Activated CD8-positive, alpha-beta memory T cell treated with anti-CD3 and anti-CD28 coated beads, Interleukin-2, amount 50 U/mL, for 24 hours (primary cell): ENCODE data around the gene CAMK2D.

ENCODE experiments used
- DNase-seq: peaks from one replicate; pipeline ENCODE4 v3.0.0-alpha.2; 2020; ENCODE audit errors: extremely low read depth

The CAMK2D gene

DNA sequence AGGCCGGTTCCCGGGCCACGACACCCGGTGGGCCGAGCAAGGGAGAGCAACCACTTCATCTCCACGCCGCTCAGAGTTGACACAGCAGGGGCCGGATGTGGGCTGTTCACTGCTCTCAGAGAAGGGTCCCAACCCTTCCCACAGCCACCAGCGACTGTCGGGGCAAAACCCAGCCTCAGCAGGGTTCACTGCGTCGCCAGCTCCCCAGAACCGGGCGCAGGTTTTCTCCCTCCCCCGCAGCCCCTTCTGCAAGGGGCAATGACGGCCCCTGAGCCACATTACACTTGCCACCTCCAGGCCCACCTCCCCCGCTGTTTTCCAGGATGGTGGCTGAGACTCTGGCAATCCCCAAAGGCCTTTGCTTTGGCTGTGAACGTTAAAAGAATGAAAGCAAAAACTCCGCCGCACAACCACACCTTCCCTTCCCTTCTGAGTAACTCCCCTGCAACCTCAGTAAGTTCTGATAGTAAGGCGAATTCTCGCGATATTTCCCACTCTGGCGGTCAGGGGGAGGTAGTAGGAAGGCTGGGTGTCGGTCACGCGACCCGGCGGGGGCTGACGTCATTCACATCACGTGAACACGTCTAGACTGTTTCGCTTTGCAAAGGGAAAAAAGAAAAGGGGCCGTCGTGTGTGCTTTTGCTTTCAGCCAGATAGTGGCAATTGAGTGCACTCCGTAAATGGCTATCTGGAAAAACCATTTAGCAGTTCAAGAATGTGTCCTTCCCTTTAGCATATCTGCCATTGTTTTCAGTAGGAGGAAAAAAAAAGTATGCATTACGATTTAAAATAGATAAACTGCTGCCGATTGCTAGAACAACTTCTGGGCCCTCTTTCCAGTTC, 869 bp upstream of the CAMK2D start:
- DNase-seq: peak; percentile 99

DNA sequence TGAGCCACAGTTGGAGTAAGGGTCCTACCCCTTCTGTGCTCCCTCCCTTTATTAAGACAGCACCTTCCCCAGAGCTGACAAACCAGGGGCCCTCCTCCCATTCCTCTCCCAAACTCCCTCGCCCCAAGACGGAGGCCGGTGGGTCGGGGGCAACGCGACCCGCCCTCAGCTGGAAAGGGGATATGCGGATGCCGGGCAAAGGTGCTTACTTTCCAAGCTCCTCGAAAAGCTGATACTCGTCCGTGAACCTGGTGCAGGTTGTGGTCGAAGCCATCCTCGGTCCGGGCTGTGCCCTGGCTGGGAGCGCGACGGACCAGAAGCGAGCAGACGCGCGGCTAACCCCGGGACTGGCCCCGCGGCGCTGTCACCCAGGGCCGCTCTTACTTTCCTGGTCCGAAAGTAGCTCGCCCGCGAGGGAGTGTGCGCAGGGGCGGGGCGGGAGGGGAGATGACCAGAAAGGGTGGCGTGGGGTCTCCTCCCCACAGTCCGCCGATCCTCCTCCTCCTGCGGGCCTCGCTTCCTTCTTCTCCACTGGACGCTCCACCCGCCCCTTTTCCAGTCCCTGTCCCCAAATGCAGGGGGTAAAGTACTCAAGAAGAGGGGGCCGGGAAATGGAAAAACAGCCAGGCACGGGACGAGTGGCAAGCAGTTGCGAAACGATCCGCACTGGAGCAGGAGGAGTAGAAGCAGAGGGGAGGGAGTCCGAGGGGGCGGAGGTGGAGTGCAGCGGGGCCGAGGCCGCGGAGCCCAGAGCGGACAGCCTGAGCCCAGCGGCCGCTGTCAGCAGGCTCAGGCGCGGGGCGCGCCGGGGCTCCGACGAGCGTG, 531 bp downstream of the CAMK2D start:
- no peak for DNase-seq

DNA sequence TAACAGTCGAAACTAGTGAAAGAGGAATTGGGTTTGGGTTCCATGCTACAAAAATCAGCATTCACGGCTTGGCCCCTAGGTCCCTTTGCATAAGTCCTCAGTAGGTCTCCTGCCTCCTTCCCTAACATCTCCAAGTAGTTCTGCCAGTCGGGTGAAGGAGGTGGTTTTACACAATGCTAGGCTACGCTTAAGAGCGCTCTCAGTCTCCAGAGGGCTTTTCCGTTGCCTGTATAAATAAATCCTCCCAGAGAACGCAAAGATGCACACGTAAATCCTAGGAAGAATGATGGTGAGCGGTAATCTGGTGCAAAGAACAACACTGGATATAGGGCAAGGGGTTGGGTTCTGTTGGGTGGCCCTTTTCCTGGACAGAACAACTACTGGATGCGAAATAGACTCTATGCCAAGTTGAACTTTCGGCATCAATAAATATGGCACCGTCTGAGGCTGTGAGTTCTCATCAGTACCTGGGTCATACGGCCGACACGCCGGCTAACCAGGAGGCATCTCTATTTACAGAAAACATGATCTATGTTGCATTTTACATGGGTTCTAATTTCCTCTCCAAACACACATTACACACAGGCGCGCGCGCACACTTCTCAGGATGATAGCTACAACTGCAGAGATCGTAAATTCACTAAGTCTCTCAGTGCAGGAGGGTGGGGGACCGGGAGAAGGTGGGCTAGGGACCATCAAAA, 1.3 kb downstream of the CAMK2D start:
- no peak for DNase-seq

GRCh38 chr4:113759696-113760093, 1.8 kb downstream of the CAMK2D start:
- no peak for DNase-seq

- DNase-seq: no peak
These were observed 3.2 kb downstream of the CAMK2D start for GRCh38 chr4:113758372-113758771.

- DNase-seq: no peak
These were observed 4.1 kb downstream of the CAMK2D start for GRCh38 chr4:113757486-113757885.

DNA sequence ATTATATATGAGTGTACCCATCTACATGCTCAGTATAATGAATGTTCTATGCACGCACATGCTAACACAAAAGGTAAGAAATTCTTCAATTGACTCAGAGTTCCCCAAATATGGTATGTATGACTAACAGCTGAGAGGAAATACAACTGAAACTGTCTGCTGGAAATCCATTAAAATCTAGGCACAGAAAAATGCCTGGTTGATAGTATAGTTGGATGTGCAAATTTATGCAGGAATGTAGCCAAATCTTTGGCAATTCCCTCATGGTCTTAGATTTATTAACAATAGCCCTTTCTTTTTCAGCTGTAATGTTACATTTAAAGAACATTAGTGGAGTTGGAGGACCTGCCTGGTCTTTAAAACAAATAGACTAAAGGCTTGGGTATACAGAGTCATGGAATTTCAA, 5.5 kb downstream of the CAMK2D start:
- no peak for DNase-seq

GRCh38 chr4:113750734-113751133, 10.8 kb downstream of the CAMK2D start:
- DNase-seq: no peak

DNA sequence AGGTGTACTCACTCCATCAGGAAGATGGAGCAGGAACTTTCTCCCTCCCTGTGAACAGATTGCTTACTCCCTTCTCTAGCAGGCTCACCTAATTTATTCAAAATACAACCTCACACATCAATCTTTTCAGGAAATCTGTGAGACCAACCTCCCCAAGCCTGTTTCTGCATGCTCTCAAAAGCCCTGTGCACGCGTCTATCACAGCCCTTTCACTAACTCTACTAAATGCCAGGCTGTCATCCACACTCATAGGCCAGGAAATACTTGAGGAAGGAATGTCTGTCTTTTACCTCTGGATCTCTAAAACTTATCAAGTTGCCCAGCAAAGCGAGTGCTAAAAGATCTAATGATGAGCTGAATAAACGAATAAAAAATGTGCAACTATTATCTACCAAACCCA, 11.2 kb downstream of the CAMK2D start:
- DNase-seq: no peak

DNA sequence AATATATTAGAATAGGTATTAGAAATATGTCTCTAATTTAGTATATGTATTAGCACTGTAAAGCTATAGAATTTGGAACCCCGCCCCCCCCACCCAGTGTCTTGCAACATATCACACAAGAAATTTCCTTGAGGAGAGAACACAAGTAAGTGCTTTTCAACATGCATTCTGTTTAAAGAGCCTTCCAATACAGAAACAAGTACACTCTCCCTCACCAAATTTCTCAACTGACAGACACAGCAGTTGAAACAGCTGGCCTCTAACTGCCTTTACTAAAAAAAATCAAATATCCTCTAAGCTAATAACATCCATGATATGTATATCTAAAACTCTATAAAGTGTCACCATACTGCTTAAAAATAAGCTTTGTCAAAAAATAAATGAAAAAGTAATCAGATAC, 12.4 kb downstream of the CAMK2D start:
- no peak for DNase-seq

GRCh38 chr4:113747949-113748348, 13.6 kb downstream of the CAMK2D start:
- DNase-seq: no peak

DNA sequence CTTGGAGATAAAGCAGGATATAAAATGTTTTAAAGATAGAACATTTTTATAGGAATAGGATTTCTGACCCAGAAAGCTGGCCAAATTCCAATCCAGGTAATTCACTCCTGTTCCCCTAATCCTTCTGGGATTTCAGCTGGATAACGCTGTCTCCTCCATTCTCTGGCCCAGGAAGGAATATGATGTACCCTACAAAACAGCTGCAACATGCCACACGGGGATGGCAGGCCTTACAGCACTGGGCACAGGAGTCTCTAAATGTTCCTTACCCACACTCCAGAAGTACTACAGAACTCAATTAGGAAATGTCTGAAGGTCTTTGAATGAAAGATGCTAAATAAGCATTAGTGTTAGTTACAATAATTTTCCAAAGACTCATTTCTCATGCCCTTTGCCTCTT, 15.8 kb downstream of the CAMK2D start:
- DNase-seq: no peak

DNA sequence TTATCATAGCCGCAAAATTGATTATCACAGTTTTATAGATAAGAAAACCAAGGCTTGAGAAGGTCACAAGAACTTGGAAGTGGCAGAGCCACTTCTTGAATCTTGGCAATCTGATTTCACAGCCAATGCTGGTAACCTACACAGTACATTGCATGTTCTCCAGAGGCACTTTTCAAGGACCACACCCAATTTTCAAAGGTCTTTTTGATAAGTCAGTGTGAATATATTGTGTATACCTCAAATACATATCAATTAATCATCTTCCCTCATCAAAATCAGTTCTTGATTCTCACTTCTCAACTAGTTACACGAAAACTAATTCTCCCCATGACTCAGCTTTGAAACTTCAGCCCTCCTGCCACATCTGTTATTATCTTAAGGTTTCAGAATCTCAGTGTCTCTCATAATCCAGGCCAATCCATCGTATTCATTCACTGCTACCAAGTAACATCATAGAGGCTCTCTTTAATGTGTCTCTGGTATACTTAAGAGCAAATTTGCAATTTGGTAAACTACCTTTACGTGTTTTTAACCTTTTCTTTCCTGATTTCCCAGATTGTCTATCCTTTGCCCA, 16.8 kb downstream of the CAMK2D start:
- DNase-seq: no peak

DNA sequence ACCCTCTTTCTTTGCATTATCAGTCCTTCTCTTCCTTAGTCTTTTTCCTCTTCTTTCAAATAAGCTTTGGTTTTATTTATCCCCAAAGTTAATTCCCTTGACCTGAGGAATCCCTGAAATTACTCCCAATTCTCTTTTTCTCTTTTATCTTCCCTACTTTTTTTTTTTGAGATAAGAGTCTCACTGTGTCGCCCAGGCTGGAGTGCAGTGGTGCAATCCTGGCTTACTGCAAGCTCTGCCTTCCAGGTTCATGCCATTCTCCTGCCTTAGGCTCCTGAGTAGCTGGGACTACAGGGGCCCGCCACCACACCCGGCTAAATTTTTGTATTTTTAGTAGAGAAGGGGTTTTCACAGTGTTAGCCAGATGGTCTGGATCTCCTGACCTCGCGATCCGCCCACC, 17.8 kb downstream of the CAMK2D start:
- DNase-seq: no peak

DNA sequence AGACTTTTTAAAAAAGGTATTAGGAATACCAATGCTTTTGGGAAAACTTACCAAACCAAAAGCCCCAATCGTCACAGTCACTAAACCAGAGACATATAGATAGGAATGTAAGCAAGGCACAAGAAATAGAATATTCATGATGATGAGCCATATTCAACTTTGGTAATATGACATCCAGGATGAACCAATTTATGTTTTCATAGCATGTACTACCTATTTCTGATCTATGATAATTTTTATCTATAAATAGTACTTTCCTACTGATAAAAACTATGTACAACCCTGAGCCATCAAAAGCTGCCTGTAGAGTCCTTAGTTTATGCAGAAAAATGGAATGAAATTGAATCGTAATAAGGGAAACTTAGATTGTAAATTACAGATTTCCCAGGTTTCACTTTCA, 18.9 kb downstream of the CAMK2D start:
- no peak for DNase-seq

- no peak for DNase-seq
These were observed 19.6 kb downstream of the CAMK2D start for GRCh38 chr4:113741956-113742355.

DNA sequence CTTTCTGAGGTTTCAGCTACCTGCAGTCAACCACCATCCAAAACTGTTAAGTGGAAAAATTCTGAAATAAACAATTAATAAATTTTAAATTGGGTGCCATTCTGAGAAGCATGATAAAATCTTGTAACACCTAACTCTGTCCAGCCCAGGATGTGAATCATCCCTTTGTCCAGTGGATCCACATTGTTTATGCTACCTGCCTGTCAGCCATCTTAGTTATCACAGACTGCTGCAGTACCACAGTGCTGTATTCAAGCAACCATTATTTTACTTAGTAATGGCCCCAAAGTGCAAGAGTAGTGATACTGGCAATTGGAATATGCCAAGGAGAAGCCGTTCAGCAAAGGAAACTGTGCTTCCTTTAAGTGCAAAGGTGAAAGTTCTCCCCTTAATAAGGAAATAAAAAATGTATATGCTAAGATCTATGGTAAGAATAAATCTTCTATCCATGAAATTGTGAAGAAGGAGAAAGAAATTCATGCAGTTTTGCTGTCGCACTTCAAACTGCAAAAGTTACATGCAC, 20.6 kb downstream of the CAMK2D start:
- no peak for DNase-seq

- no peak for DNase-seq
These were observed 22.3 kb downstream of the CAMK2D start for GRCh38 chr4:113739197-113739596.

DNA sequence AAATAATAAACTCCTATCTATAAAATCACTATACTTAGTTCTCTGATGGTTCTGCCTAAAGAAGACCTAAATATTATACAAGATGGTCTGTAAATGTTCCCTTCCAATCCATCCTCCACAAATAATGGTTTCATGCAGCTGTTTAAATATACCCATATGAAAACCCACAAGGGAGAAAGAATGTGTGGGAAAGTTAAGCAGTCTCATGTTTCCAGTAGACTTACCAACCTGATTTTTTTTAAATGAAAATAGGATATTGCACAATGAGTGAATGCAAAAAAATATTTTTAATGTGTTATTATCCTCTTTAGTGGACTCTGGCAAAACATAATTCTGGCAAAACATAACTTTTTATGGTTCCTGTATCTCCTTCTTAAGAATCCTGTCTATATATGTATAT, 23.3 kb downstream of the CAMK2D start:
- no peak for DNase-seq

DNA sequence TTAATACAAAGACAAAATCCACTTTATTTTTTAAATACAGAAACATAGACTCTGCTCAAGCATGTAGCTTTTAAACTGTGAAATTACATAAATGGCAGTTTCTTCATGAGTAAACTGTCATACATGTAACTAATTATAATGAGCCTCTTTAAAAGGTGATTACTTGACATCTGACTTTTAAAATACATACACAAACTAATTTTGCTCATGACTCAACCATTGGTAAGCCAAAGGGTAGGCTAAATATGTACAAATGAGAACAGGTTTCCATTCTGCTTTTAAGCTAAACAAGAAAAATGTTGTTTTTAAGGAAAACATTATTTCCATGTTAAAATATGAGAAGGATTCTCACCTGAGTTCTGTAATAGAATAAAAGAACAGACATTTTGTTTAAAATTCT, 27.9 kb downstream of the CAMK2D start:
- DNase-seq: no peak

GRCh38 chr4:113732967-113733527, 28.5 kb downstream of the CAMK2D start:
- no peak for DNase-seq
